Neural cell (in vitro differentiated cells): Measurements from ENCODE around the gene MARK3.

Source experiments
- EZH2 ChIP-seq: fragments of 200-600, 300-800 bp; shearing (Covaris generic), sonication (generic); IDR thresholded peaks from 2 replicates; pipeline ENCODE4 v1.6.1; 2014; ENCODE audit warnings: antibody characterized with exemption, low read length, borderline replicate concordance, mild to moderate bottlenecking; ENCODE audit not compliant: insufficient read depth, poor library complexity, severe bottlenecking
- MXI1 ChIP-seq: fragments of 450-650 bp; conservative IDR thresholded peaks from 2 replicates; pipeline ENCODE4 v1.6.1; 2014; ENCODE audit warnings: antibody characterized with exemption, mild to moderate bottlenecking; ENCODE audit not compliant: poor library complexity, severe bottlenecking
- POLR2AphosphoS5 ChIP-seq: IDR thresholded peaks from 2 replicates; pipeline ENCODE4 v1.6.1; 2012
- TF ChIP-seq, protein P1 (sequence below): fragments of 450-650 bp; IDR thresholded peaks from 2 replicates; pipeline ENCODE4 v1.5.1; 2014; ENCODE audit warnings: antibody characterized with exemption, mild to moderate bottlenecking, moderate library complexity; ENCODE audit not compliant: poor library complexity, severe bottlenecking
- TF ChIP-seq, protein P2 (sequence below): IDR thresholded peaks from 2 replicates; pipeline ENCODE4 v1.6.1; 2012; ENCODE audit warnings: borderline replicate concordance

DNA sequence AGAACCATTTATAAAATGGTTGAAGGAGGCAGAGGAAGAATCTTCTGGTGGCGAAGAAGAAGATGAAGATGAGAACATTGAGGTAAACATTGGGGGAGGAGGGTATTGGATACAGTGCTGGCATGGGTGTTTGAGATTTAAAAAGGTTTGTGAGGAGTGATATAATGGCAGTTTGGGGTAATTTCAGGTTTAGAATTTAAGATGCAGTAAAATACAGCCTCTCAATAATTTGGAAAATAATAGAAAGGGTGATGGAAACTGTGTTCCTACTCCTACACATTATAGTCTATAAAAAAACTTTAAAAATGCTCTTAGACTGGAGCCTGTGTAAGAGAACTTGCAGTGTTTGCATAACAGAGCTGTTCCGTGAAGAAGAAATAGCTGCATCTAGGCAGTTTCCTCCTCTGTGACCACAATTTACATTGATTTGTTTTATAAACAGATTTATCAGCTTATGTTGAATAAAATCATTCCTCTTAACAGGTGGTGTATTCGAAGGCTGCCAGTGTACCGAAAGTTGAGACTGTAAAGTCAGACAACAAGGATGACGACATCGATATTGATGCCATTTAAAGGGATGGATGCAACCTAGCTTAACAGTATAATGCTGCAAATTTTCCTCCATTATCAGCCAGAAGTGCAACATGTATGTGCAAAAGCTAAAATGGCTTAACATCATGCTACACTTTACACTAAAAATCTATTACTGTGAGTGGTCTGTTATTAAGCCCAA lies 44.6 kb upstream of the MARK3 start:
- TF ChIP-seq, protein P1, sequence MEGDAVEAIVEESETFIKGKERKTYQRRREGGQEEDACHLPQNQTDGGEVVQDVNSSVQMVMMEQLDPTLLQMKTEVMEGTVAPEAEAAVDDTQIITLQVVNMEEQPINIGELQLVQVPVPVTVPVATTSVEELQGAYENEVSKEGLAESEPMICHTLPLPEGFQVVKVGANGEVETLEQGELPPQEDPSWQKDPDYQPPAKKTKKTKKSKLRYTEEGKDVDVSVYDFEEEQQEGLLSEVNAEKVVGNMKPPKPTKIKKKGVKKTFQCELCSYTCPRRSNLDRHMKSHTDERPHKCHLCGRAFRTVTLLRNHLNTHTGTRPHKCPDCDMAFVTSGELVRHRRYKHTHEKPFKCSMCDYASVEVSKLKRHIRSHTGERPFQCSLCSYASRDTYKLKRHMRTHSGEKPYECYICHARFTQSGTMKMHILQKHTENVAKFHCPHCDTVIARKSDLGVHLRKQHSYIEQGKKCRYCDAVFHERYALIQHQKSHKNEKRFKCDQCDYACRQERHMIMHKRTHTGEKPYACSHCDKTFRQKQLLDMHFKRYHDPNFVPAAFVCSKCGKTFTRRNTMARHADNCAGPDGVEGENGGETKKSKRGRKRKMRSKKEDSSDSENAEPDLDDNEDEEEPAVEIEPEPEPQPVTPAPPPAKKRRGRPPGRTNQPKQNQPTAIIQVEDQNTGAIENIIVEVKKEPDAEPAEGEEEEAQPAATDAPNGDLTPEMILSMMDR, result no peak
- TF ChIP-seq POLR2AphosphoS5 (no peak), MXI1 (no peak), EZH2 (no peak)
- TF ChIP-seq, protein P2, sequence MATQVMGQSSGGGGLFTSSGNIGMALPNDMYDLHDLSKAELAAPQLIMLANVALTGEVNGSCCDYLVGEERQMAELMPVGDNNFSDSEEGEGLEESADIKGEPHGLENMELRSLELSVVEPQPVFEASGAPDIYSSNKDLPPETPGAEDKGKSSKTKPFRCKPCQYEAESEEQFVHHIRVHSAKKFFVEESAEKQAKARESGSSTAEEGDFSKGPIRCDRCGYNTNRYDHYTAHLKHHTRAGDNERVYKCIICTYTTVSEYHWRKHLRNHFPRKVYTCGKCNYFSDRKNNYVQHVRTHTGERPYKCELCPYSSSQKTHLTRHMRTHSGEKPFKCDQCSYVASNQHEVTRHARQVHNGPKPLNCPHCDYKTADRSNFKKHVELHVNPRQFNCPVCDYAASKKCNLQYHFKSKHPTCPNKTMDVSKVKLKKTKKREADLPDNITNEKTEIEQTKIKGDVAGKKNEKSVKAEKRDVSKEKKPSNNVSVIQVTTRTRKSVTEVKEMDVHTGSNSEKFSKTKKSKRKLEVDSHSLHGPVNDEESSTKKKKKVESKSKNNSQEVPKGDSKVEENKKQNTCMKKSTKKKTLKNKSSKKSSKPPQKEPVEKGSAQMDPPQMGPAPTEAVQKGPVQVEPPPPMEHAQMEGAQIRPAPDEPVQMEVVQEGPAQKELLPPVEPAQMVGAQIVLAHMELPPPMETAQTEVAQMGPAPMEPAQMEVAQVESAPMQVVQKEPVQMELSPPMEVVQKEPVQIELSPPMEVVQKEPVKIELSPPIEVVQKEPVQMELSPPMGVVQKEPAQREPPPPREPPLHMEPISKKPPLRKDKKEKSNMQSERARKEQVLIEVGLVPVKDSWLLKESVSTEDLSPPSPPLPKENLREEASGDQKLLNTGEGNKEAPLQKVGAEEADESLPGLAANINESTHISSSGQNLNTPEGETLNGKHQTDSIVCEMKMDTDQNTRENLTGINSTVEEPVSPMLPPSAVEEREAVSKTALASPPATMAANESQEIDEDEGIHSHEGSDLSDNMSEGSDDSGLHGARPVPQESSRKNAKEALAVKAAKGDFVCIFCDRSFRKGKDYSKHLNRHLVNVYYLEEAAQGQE, result no peak
